Right lobe of liver (tissue), 4 donors: ENCODE measurements around the gene GSTM2.

Experiments
- CTCF ChIP-seq, 4 donors: fragments of 200-600 bp in 3 of 4; fragments of 450-650 bp in 1 of 4; IDR thresholded peaks; one replicate each; pipeline versions ENCODE4 v1.5.1 to v1.8.0; 2016 to 2022; ENCODE audit warnings: antibody characterized with exemption in 4 of 4, mild to moderate bottlenecking in 2 of 4
- POLR2A ChIP-seq: fragments of 450-650 bp; IDR thresholded peaks from one replicate; pipeline ENCODE4 v1.6.1; 2017; ENCODE audit warnings: antibody characterized with exemption, mild to moderate bottlenecking
- donor health status: DM: no; HTN: no; CAD: no.
- donor health status: DM: no; HTN: no; CAD: no.
- donor health status: DM: no; HTN: yes; CAD: no.

GRCh38 chr1:109632671-109633346 is 35.0 kb upstream of the GSTM2 start:
- no peak for TF ChIP-seq POLR2A
- TF ChIP-seq CTCF (IDR thresholded peaks at IDR 0.05), result no peak
